CMK (cell line): ENCODE results near the gene CYTH3.

Source experiments
- DNase-seq: peaks from one replicate; pipeline ENCODE4 v3.0.0-alpha.2; 2010; ENCODE audit warnings: low read depth

Gene CYTH3

GRCh38 chr7:6165521-6166320 is 106.7 kb downstream of the CYTH3 start:
- no peak for DNase-seq

- no peak for DNase-seq
Observed at GRCh38 chr7:6165075-6165474, 107.3 kb downstream of the CYTH3 start.

- DNase-seq = no peak
Observed at GRCh38 chr7:6164491-6164890, 107.9 kb downstream of the CYTH3 start.

- no peak for DNase-seq
Observed at GRCh38 chr7:6164010-6164409, 108.4 kb downstream of the CYTH3 start.

GRCh38 chr7:6163402-6163801 is 109.0 kb downstream of the CYTH3 start:
- DNase-seq = no peak

GRCh38 chr7:6162650-6163366 is 109.6 kb downstream of the CYTH3 start:
- no peak for DNase-seq

GRCh38 chr7:6162331-6162620 is 110.1 kb downstream of the CYTH3 start:
- no peak for DNase-seq

- no peak for DNase-seq
Observed at GRCh38 chr7:6161463-6162330, 110.7 kb downstream of the CYTH3 start.

GRCh38 chr7:6160191-6160623 is 112.2 kb downstream of the CYTH3 start:
- no peak for DNase-seq

GRCh38 chr7:6159524-6160031 is 112.8 kb downstream of the CYTH3 start:
- DNase-seq = no peak

GRCh38 chr7:6159097-6159483 is 113.3 kb downstream of the CYTH3 start:
- DNase-seq = no peak

GRCh38 chr7:6158424-6159096 is 113.9 kb downstream of the CYTH3 start:
- no peak for DNase-seq

GRCh38 chr7:6157685-6158423 is 114.6 kb downstream of the CYTH3 start:
- no peak for DNase-seq

GRCh38 chr7:6156734-6157133 is 115.7 kb downstream of the CYTH3 start:
- no peak for DNase-seq

GRCh38 chr7:6155596-6155995 is 116.8 kb downstream of the CYTH3 start:
- no peak for DNase-seq

GRCh38 chr7:6154542-6155404 is 117.7 kb downstream of the CYTH3 start:
- DNase-seq = no peak

GRCh38 chr7:6153646-6154541 is 118.5 kb downstream of the CYTH3 start:
- no peak for DNase-seq

GRCh38 chr7:6151994-6152735 is 120.3 kb downstream of the CYTH3 start:
- DNase-seq = no peak
